Urinary bladder (tissue), 4 donors: ENCODE measurements around the gene RAB3C. TPM values are rescaled to one million over a fixed set of nuclear protein-coding genes. Genes with fewer than 3 reads are reported as not detected.
"Not testable (repeated sequence)": the region's sequence is repeated elsewhere in the genome, so short reads cannot be mapped to it uniquely, and the experiment has no call there.

Experiments
- DNase-seq: peaks from one replicate; pipeline ENCODE4 v3.0.0-alpha.2; 2015; ENCODE audit errors: extremely low spot score
- H3K27ac ChIP-seq: one replicate; pipeline ENCODE4 v1.5.1; 2013; ENCODE audit warnings: low read depth, mild to moderate bottlenecking, moderate library complexity
- H3K36me3 ChIP-seq: one replicate; pipeline ENCODE4 v1.6.1; 2013; ENCODE audit warnings: mild to moderate bottlenecking, moderate library complexity; ENCODE audit not compliant: insufficient read depth
- H3K4me1 ChIP-seq: one replicate; pipeline ENCODE4 v1.6.1; 2013; ENCODE audit warnings: mild to moderate bottlenecking, moderate library complexity; ENCODE audit not compliant: insufficient read depth
- H3K4me3 ChIP-seq: one replicate; pipeline ENCODE4 v1.5.1; 2013; ENCODE audit warnings: low read depth, low read length
- WGBS: extraction: QIAGEN DNeasy Blood & Tissue Kit; methylation state at CpG from one replicate; pipeline ENCODE4 v1.1.7; 2013; 5-methylcytosine and 5-hydroxymethylcytosine counted together
- polyA plus RNA-seq: library from polyadenylated mRNA; stranded (reverse); fragments of 200-250 nt; gene quantifications from one replicate; pipeline ENCODE4 v1.2.3, GENCODE V29; 2013
- total RNA-seq: library from RNA; depleted of rRNA; stranded (reverse); fragments of >200 nt; gene quantifications from one replicate; pipeline ENCODE4 v1.2.3, GENCODE V29; 2014
- donor health status: healthy with polysubstance abuse.
- donor health status: healthy.

The RAB3C gene, protein sequence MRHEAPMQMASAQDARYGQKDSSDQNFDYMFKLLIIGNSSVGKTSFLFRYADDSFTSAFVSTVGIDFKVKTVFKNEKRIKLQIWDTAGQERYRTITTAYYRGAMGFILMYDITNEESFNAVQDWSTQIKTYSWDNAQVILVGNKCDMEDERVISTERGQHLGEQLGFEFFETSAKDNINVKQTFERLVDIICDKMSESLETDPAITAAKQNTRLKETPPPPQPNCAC
- total RNA-seq (2.0 TPM), polyA plus RNA-seq (3.9 TPM)

DNA sequence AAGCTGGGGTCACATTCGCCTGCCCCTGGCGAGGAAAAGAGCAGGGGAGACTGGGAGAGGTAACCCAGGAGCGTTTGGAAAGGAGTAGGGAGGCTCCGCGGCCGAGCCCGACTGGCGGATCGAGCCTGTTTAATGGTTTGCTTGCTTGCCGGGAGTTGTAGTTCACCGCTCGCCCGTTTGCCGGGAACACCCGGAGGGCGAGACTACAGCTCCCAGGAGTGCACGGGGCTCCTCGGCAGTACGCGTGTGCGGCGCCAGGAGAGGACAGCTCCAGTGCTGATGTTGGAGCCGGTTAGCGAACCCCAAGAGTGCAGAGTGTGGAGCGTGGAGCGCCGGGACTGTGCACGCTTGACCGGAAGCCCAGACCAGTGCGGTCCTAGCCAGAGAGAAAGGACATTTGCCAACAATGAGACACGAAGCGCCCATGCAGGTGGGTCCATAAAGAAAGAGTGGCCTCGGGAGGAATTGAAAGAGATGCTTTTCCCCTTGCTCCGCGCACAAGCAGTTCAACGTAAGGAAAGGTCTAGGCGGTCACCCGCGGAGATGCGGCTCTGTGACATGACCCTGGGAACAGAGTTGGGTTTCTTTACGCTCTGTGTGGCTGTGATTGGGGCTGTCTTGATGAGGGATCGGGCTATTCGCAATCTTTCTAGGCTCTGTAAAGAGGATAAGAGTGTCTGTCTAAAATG, at the start of gene RAB3C:
RAB3C (plus strand) TSS at position 273 of the 689 bp plus-strand sequence; CDS start at position 407, 134 bp downstream.
- Histone ChIP-seq H3K27ac (no peak within 1 kb of the TSS), H3K4me1 (no peaks in the 10 kb centered on the region), H3K36me3 (no peaks in the 10 kb centered on the region), H3K4me3 (peak within 1 kb of the TSS; percentile 32)
- DNase-seq, result peak; percentile 91
- under 1% methylated on average over 43 of the region's 43 CpGs for WGBS

DNA sequence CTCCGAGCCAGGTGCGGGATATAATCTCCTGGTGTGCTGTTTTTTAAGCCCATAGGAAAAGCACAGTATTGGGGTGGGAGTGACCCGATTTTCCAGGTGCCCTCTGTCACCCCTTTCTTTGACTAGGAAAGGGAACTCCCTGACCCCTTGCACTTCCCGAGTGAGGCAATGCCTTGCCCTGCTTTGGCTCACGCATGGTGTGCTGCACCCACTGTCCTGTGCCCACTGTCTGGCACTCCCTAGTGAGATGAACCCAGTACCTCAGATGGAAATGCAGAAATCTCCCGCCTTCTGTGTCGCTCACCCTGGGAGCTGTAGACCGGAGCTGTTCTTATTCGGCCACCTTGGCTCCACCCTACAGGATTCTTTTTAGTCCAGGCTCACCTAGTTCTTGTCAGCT, 40.9 kb upstream of the RAB3C start:
- DNase-seq, result not testable (repeated sequence)
- WGBS, result 86% methylated on average over 9 of the region's 9 CpGs

DNA sequence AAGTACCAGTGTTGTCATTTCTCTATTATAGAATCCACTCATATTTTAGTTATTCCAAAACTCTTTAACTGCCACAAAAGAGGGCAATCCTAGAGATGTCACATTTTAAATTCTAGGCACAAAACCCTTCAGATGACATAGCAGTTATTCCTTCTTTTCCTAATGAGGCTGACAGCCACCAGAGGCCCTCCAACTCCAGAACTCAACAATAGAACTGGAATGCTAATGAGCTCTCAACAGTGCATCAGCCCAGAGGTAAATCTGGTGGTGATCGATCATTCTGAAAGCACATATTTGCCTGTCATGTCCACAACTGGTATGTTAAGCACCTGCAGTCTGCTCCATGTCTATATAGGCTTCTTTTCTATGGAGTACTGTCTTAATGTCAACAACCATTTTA, 40.2 kb upstream of the RAB3C start:
- 91% methylated on average over 1 of the region's 1 CpG for WGBS
- H3K36me3 ChIP-seq, result no peaks in the 10 kb centered on the region
- no peak for DNase-seq
- H3K27ac ChIP-seq, result no peak overlapping the region
- H3K4me3 ChIP-seq, result no peak overlapping the region
- no peaks in the 10 kb centered on the region for H3K4me1 ChIP-seq

More for the DNA sequence above, 40.9 kb upstream of the RAB3C start:
- H3K4me3 ChIP-seq, H3K4me1 ChIP-seq, H3K27ac ChIP-seq, H3K36me3 ChIP-seq: not testable (repeated sequence)

DNA sequence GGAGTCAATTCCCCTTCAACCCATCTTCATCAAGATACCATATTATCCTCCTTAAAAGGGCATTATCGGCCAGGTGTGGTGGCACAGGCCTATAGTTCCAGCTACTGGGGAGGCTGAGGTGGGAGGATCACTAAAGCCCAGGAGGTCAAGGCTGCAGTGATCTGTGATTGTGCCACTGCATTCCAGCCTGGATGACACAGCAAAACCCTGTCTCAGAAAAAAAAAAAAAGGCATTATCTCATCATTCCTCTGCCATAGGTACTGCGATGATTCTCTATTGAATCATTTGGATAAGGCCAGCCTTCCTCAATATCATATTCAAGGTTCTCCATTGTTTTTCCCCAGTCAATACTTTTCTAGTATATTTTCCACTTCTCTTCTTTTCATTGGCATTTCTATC, 39.2 kb upstream of the RAB3C start:
- DNase-seq, result no peak
- Histone ChIP-seq H3K36me3 (no peaks in the 10 kb centered on the region), H3K4me3 (no peak overlapping the region), H3K27ac (no peak overlapping the region), H3K4me1 (no peaks in the 10 kb centered on the region)
- 93% methylated on average over 2 of the region's 2 CpGs for WGBS

DNA sequence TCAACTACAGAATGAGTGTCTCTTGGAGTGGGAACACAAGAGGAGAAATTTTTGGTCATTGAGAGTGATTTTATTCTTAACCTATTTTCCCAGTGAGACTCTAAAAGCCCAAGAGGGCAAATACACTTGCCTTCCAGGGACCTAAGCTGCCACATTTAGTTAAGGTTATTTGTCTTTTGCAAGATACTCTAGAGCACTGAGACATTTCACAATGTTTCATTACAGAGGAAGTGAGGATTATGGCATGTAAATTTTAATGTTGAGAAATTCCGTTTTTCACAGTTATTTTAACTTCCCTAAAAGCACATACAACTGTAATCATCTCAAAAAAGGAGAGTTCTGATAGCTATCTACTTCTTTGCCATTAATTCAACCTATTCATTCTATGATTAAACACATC, 38.7 kb upstream of the RAB3C start:
- H3K27ac ChIP-seq, result no peak overlapping the region
- no peaks in the 10 kb centered on the region for H3K4me1 ChIP-seq
- H3K36me3 ChIP-seq, result no peaks in the 10 kb centered on the region
- no peak overlapping the region for H3K4me3 ChIP-seq
- no peak for DNase-seq
- WGBS, result 31% methylated on average over 1 of the region's 1 CpG

DNA sequence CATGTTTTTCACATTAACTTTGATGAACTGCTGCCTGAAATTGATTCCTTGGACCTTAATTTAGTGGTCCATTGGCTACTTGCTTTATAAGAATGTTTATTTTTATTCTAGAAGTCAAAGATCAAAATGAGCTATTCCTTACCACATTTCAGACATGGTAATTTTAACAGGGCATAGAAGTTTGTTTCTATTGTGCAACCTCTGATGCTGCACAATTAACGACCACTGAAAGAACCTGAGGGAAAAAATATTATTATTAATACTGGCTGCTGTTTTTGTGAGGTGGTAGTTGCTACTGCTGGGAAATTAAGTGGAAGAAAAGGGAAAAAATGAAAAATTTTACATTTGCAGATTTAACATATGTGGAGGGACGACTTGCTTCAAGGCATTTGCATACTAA, 37.9 kb upstream of the RAB3C start:
- WGBS, result 79% methylated on average over 2 of the region's 2 CpGs
- H3K4me1 ChIP-seq, result no peaks in the 10 kb centered on the region
- H3K27ac ChIP-seq, result no peak overlapping the region
- H3K4me3 ChIP-seq, result no peak overlapping the region
- H3K36me3 ChIP-seq, result no peaks in the 10 kb centered on the region
- no peak for DNase-seq

DNA sequence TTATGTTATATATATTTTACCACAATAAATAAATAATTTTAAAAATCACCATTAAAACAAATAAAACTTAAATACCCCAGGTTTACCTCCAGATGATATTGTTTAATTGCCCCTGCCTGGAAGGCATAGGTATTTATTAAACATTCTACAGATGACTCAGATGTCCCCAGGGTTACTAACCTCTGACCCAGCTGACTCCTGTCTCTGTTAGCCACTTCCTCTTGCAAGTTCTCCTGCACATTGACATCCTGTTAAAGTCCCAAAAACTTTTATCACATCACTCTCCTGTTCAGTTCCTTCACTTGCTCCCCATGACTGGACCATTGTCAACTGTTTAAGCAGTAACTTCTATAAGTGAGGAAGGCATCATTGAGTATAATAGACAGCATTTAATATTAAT, 37.0 kb upstream of the RAB3C start:
- no peak for DNase-seq
- H3K4me1 ChIP-seq, result no peaks in the 10 kb centered on the region
- no peak overlapping the region for H3K4me3 ChIP-seq
- H3K27ac ChIP-seq, result no peak overlapping the region
- H3K36me3 ChIP-seq, result no peaks in the 10 kb centered on the region

DNA sequence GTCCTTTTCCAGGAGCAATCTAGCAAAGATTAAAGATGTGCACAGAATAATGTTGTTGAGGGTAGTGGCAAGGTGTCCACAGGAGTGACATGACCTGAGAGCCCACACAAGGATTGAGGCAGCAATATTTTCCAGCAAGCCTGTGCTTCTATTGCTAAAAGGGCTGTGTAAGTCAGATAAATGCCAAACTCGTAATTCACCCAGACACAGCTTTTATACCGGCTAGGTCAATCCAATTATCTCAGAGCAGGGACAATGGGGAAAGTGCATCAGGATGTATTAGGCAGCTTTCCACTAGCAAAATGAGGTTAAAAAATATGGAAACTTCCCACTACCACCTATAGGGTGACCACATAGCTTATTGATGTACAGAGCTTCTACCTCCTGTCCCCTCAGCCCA, 34.8 kb upstream of the RAB3C start:
- Histone ChIP-seq H3K27ac (no peak overlapping the region), H3K4me1 (no peaks in the 10 kb centered on the region), H3K36me3 (no peaks in the 10 kb centered on the region), H3K4me3 (no peak overlapping the region)
- no peak for DNase-seq
- WGBS, result 37% methylated on average over 2 of the region's 2 CpGs

DNA sequence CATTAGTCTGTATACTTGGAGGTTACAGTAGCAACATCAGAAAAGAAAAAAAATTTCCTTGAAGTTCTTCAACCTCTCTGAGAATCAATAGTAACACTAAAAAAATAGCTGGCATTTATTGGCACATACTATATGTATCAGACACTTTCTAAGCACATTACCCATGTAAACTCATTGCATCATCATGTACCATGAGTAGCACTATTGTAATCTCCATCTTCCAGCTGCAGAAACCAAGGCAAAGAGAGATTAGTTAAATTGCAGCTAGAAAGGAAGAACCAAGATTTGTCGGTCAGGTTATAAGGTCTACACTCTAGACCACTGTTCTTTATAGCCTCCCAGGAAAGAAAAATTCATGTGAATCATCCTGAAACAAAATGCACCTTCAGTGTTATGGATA, 31.4 kb upstream of the RAB3C start:
- 93% methylated on average over 1 of the region's 1 CpG for WGBS
- no peak overlapping the region for H3K27ac ChIP-seq
- H3K4me1 ChIP-seq, result no peaks in the 10 kb centered on the region
- DNase-seq, result no peak
- H3K36me3 ChIP-seq, result no peaks in the 10 kb centered on the region
- H3K4me3 ChIP-seq, result no peak overlapping the region

DNA sequence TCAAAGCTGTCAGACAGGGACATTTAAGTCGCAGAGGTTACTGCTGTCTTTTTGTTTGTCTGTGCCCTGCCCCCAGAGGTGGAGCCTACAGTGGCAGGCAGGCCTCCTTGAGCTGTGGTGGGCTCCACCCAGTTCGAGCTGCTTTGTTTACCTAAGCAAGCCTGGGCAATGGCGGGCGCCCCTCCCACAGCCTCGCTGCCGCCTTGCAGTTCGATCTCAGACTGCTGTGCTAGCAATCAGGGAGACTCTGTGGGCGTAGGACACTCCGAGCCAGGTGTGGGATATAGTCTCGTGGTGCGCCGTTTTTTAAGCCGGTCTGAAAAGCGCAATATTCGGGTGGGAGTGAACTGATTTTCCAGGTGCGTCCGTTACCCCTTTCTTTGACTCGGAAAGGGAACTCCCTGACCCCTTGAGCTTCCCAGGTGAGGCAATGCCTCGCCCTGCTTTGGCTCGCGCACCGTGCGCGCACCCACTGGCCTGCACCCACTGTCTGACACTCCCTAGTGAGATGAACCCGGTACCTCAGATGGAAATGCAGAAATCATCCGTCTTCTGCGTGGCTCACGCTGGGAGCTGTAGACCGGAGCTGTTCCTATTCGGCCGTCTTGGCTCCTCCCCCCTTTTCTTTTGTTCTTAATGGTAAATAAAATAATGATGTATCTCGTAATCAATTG, 25.1 kb upstream of the RAB3C start:
- not testable (repeated sequence) for H3K4me1 ChIP-seq, DNase-seq, H3K4me3 ChIP-seq, H3K27ac ChIP-seq, H3K36me3 ChIP-seq
- WGBS, result 83% methylated on average over 31 of the region's 32 CpGs

DNA sequence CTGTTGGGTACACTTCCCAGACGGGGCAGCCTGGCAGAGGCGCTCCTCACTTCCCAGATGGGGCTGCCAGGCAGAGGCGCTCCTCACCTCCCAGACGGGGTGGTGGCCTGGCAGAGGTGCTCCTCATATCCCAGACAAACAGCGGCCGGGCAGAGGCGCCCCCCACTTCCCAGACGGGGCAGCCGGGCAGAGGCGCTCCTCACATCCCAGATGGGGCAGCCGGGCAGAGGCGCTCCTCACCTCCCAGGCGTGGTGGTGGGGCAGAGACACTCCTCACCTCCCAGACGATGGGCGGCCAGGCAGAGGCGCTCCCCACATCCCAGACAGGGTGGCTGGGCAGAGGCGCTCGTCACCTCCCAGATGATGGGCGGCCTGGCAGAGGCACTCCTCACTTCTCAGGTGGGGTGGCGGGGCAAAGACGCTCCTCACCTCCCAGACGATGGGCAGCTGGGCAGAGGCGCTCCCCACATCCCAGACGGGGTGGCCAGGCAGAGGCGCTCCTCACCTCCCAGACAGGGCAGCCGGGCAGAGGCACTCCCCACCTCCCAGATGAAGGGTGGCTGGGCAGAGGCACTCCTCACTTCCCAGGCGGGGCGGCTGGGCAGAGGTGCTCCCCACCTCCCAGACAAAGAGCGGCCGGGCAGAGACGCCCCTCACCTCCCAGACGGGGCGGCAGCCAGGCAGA, 19.7 kb upstream of the RAB3C start:
- H3K36me3 ChIP-seq, H3K27ac ChIP-seq, H3K4me1 ChIP-seq, DNase-seq, H3K4me3 ChIP-seq: not testable (repeated sequence)
- WGBS, result 95% methylated on average over 33 of the region's 33 CpGs

DNA sequence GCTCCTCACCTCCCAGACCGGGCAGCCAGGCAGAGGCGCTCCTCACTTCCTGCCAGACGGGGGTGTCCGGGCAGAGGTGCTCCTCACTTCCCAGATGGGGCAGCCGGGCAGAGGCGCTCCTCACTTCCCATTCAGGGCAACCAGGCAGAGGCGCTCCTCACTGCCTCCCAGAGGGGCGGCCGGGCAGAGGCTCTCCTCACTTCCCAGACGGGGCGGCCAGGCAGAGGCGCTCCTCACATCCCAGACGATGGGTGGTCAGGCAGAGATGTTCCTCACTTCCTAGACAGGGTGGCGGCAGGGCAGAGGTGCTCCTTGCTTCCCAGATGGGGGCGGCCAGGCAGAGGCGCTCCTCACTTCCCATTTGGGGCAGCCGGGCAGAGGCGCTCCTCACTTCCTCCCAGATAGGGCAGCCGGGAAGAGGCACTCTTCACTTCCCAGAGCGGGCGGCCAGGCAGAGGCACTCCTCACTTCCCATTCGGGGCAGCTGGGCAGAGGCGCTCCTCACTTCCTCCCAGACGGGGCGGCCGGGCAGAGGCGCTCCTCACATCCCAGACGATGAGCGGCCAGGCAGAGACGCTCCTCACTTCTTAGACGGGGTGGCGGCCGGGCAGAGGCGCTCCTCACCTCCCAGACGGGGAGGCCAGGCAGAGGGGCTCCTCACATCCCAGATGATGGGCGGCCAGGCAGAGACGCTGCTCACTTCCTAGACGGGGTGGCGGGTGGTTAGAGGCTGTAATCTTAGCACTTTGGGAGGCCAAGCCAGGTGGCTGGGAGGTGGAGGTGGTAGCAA, 18.6 kb upstream of the RAB3C start:
- H3K4me1 ChIP-seq, DNase-seq, H3K36me3 ChIP-seq, H3K27ac ChIP-seq, H3K4me3 ChIP-seq: not testable (repeated sequence)
- 95% methylated on average over 39 of the region's 39 CpGs for WGBS

DNA sequence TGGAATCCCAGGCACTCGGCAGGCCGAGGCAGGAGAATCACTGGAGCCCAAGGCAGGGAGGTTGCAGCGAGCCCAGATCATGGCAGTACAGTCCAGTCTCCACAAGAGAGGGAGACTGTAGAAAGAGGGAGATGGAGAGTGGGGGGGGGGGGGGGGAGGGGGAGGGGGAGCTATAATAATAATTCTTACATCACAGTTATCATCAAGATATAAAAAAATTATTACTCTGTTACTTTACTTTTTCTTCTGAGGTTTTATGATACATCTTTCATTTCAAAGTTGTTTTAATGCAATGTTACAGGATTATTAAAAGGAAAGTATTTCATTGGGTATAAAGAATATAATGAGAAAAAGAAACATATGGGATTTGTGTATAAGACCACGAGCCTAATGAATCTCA, 17.8 kb upstream of the RAB3C start:
- no peak overlapping the region for H3K27ac ChIP-seq
- 93% methylated on average over 4 of the region's 4 CpGs for WGBS
- no peak for DNase-seq
- H3K36me3 ChIP-seq, result no peaks in the 10 kb centered on the region
- no peaks in the 10 kb centered on the region for H3K4me1 ChIP-seq
- H3K4me3 ChIP-seq, result no peak overlapping the region
